Nephron (organoid): Measurements from ENCODE around the gene BRINP1.

Experiments
- H3K27ac Mint-ChIP-seq, 3 experiments: 2 replicates each; pipeline ENCODE4 v1.8.0; 2020; ENCODE audit warnings: mixed read lengths in 3 of 3, mild to moderate bottlenecking in 2 of 3, moderate library complexity in 1 of 3
- H3K27me3 Mint-ChIP-seq: 2 replicates; pipeline ENCODE4 v1.8.0; 2021; ENCODE audit warnings: low read depth, mild to moderate bottlenecking, moderate library complexity, mixed read lengths
- H3K36me3 Mint-ChIP-seq: 2 replicates; pipeline ENCODE4 v1.8.0; 2020; ENCODE audit warnings: low read depth, mixed read lengths
- H3K4me1 Mint-ChIP-seq: 2 replicates; pipeline ENCODE4 v1.8.0; 2020; ENCODE audit warnings: mixed read lengths
- H3K4me3 Mint-ChIP-seq, 3 experiments: 2 replicates each; pipeline ENCODE4 v1.8.0; 2020; ENCODE audit warnings: mild to moderate bottlenecking in 3 of 3, mixed read lengths in 3 of 3, moderate library complexity in 2 of 3
- H3K9me3 Mint-ChIP-seq: 2 replicates; pipeline ENCODE4 v1.8.0; 2020; ENCODE audit warnings: mixed read lengths
- CTCF ChIP-seq, 3 experiments: fragments of 200-600 bp; sonication (generic); IDR thresholded peaks; one replicate each; pipeline ENCODE4 v1.5.0; 2021; ENCODE audit warnings: antibody characterized with exemption in 3 of 3; ENCODE audit not compliant: unreplicated experiment in 3 of 3

The BRINP1 gene, protein sequence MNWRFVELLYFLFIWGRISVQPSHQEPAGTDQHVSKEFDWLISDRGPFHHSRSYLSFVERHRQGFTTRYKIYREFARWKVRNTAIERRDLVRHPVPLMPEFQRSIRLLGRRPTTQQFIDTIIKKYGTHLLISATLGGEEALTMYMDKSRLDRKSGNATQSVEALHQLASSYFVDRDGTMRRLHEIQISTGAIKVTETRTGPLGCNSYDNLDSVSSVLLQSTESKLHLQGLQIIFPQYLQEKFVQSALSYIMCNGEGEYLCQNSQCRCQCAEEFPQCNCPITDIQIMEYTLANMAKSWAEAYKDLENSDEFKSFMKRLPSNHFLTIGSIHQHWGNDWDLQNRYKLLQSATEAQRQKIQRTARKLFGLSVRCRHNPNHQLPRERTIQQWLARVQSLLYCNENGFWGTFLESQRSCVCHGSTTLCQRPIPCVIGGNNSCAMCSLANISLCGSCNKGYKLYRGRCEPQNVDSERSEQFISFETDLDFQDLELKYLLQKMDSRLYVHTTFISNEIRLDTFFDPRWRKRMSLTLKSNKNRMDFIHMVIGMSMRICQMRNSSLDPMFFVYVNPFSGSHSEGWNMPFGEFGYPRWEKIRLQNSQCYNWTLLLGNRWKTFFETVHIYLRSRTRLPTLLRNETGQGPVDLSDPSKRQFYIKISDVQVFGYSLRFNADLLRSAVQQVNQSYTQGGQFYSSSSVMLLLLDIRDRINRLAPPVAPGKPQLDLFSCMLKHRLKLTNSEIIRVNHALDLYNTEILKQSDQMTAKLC

GRCh38 chr9:119368681-119369581 lies at the start of gene BRINP1:
TSS of gene BRINP1 (minus strand) at chr9:119369435. CDS start at chr9:119313355, 56,080 bp downstream.
- peaks cover 56% of the 10 kb centered on the region for H3K27me3 Mint-ChIP-seq
- no peak for TF ChIP-seq CTCF (IDR thresholded peaks at IDR 0.05; ENCODE audit: unreplicated experiment in 3 of 3)
- H3K27ac Mint-ChIP-seq = no peak within 1 kb of the TSS
- H3K36me3 Mint-ChIP-seq = no peaks in the 10 kb centered on the region
- no peaks in the 10 kb centered on the region for H3K9me3 Mint-ChIP-seq
- peak within 1 kb of the TSS; percentile 90 to 95 (median 90) for H3K4me3 Mint-ChIP-seq
- peaks cover 10% of the 10 kb centered on the region for H3K4me1 Mint-ChIP-seq

DNA sequence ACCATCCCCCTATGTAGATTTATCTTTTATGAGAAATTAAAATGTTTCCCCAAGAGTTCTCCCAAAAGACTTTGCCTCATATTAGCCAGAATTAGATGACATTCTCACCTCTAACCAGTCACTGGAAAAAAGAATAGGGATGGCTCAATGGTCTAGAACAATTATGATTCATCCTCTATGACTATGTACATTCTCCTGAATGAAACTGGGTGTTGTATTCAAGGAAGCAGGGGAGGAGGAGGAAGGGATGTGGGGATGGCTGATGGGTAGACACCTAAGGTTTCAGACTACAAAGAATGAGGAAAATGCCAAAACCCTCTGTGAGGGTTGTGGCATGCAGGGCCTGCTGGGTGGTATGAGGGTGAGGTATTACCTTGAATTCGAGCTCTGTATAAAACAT lies 49.5 kb upstream of the BRINP1 start:
- Mint-ChIP-seq H3K36me3 (no peaks in the 10 kb centered on the region), H3K4me3 (no peak overlapping the region), H3K27me3 (no peaks in the 10 kb centered on the region), H3K4me1 (peaks cover 5% of the 10 kb centered on the region), H3K9me3 (no peaks in the 10 kb centered on the region), H3K27ac (no peak overlapping the region)
- no peak for TF ChIP-seq CTCF (IDR thresholded peaks at IDR 0.05; ENCODE audit: unreplicated experiment in 3 of 3)

- H3K9me3 Mint-ChIP-seq = no peaks in the 10 kb centered on the region
- no peaks in the 10 kb centered on the region for H3K4me1 Mint-ChIP-seq
- no peak overlapping the region for H3K4me3 Mint-ChIP-seq
- no peak for TF ChIP-seq CTCF (IDR thresholded peaks at IDR 0.05; ENCODE audit: unreplicated experiment in 3 of 3)
- H3K27ac Mint-ChIP-seq = no peak overlapping the region
- no peaks in the 10 kb centered on the region for H3K36me3 Mint-ChIP-seq
- no peaks in the 10 kb centered on the region for H3K27me3 Mint-ChIP-seq
Observed at GRCh38 chr9:119416793-119417192, 47.6 kb upstream of the BRINP1 start.

- H3K4me1 Mint-ChIP-seq = no peaks in the 10 kb centered on the region
- H3K36me3 Mint-ChIP-seq = no peaks in the 10 kb centered on the region
- TF ChIP-seq CTCF (IDR thresholded peaks at IDR 0.05; ENCODE audit: unreplicated experiment in 3 of 3) = no peak
- no peaks in the 10 kb centered on the region for H3K27me3 Mint-ChIP-seq
- no peak overlapping the region for H3K27ac Mint-ChIP-seq
- H3K9me3 Mint-ChIP-seq = no peaks in the 10 kb centered on the region
- H3K4me3 Mint-ChIP-seq = no peak overlapping the region
Observed at GRCh38 chr9:119412399-119412798, 43.2 kb upstream of the BRINP1 start.

GRCh38 chr9:119409552-119409951 lies 40.3 kb upstream of the BRINP1 start:
- Mint-ChIP-seq H3K4me1 (no peaks in the 10 kb centered on the region), H3K27me3 (no peaks in the 10 kb centered on the region), H3K9me3 (no peaks in the 10 kb centered on the region), H3K27ac (no peak overlapping the region), H3K4me3 (no peak overlapping the region), H3K36me3 (no peaks in the 10 kb centered on the region)
- no peak for TF ChIP-seq CTCF (IDR thresholded peaks at IDR 0.05; ENCODE audit: unreplicated experiment in 3 of 3)
